Activated T-helper 1 cell treated with anti-CD3 and anti-CD28 coated beads, Interleukin-2, amount 50 U/mL, for 16 hours (primary cell): ENCODE measurements around the gene IL24.

Experiments used
- DNase-seq, 2 donors: peaks; one replicate each; pipeline ENCODE4 v3.0.0-alpha.2; 2020; ENCODE audit warnings: low read depth in 1 of 2, low spot score in 1 of 2

Gene IL24

DNA sequence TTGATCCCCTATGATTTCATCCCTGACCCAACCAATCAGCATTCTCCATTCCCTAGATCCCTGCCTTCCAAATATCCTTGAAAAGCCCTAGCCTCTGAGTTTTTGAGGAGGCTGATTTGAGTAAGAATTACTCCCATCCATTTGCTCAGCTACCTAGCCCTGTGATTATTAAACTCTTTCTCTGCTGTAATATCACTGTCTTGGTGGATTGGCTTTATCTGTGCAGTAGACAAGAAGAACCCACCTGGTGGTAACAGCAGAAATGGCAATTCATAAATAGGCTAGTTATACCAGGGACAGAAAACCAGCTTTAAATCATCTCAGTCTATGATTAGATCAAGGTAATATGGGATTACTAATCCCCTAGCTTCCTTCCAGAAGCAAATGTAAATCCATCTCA is 18.8 kb upstream of the IL24 start:
- no peak for DNase-seq

DNA sequence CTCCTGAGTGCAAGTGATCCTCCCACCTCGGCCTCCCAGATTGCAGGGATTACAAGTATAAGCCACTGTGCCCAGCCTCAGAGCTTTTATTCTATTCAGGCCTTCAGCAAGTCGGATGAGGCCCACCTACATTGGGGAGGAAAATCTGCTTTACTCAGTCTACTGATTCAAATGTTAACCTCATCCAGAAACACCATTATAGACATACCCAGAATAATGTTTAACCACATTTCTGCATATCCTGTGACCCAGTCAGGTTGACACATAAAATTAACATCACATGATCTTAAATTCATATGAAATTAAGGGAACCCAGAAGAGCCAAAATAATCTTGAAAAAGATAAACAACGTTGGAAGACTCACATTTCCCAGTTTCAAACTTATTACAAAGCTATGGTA is 16.9 kb upstream of the IL24 start:
- no peak for DNase-seq

DNA sequence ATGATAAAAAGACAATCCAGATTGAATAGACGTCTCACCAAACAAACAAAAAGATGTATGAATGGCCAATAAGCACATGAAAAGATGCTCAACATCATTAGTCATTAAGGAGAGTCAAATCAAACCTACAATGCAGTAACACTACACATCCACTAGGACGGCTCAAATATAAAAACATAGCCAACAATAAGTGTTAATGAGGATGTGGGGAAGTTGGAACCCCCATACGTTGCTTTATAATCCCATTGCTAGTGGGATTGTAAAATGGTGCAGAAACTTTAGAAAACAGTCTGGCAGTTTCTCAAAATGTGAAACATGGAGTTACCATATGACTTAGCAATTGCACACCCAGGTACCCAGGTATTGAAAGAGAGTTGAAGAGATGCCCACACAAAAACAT is 14.7 kb upstream of the IL24 start:
- DNase-seq, result no peak

DNA sequence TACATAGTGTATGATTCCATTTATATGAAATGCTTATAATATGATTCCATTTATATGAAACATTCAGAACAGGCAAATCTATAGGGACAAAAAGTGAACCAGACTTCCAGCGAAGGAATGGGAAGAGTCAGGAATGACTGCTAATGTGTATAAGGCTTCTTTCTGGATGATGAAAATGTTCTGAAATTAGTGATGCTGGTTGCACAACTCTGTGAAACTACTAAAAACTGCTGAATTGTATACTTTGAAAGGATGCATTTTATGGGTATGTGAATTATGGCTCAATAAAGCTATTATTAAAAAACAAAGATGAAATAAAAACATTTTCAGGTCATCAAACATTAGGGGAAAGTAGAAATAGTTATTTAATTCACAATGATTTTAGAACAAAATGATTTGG is 14.1 kb upstream of the IL24 start:
- no peak for DNase-seq

DNA sequence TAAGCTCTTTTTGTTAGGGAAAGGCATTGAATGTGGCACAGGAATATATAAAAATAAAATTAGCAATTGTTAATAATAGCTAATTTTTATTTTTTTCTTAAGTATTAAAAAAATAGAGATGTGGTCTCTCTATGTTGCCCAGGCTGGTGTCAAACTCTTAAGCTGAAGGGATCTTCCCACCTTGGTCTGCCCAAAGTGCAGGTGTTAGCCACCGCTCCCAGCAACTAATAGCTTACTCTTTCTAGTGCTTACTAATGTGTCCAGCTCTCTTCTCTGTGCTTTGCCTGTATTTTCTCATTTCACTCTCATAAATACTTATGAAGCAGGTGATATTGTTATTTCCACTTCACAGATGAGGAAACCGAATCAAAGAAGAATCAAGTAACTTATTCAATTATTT is 13.4 kb upstream of the IL24 start:
- DNase-seq, result no peak

DNA sequence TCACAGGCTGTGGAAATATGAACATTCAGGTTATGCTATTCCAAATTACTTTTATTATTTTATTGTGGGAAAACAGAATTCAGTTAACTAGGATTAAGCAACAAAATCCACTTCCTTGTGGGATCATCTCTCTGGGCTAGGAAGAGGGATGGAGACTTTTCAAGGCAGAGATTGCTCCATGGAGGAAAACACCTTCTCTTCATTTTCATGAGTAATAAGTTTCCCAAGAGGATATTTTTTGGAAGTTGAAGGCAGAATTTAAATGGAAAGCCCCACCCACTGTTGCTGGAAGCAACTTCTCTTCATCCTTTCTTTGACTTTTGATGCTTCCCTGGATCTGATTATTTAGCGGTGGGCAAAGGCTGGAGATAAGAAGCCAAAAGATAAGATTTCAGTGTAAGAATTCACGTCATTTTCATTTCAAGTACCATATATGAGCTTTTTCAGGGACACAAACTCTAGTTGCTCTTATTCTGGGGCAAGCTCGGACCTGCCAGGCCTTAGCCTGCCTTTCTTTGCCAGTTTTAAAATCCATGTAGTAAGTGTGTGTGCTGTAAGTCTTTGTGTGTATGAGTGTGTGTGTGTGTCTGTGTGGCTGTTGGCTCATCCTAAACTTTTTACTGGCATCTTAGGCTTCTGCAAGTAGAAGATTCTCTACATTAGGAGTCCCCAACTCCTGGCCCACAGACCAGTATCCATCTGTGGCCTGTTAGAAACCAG is 11.7 kb upstream of the IL24 start:
- no peak for DNase-seq

DNA sequence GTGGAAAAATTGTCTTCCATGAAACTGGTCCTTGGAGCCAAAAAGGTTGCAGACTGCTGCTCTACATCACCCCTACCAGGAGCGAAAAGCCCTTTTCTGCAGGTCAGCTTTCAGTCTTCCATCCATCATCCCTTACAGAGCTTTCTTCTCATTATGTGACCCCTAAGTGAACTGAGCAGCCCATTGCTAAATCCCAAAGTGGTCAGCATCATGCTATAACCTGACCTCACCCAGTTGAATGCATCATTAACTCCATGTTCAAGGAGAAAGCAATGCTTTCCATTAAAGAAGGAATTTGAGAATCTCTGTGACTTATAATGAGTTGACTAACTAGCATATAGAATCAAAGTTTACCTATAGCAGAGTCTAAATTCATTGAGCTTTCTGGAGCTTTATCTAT is 10.4 kb upstream of the IL24 start:
- no peak for DNase-seq

DNA sequence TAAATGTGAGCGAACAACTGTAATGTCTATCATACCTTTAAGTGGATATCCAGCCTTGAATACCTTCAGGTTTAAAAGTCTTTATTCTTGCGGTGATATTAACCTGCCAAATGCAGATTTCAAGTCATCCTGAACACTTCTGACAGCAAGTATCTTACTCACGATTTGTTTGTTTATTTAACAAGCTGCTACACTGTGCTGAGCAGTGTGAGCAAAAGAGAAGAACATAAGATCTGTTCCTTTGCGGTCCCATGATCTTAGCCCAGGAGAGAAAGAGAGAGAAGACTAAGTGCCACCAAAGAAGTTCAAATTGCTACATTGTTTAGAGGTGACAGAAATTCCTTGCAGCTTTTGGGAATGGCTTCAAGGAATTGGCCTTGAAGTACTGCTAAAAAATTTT is 9.5 kb upstream of the IL24 start:
- DNase-seq, result no peak

DNA sequence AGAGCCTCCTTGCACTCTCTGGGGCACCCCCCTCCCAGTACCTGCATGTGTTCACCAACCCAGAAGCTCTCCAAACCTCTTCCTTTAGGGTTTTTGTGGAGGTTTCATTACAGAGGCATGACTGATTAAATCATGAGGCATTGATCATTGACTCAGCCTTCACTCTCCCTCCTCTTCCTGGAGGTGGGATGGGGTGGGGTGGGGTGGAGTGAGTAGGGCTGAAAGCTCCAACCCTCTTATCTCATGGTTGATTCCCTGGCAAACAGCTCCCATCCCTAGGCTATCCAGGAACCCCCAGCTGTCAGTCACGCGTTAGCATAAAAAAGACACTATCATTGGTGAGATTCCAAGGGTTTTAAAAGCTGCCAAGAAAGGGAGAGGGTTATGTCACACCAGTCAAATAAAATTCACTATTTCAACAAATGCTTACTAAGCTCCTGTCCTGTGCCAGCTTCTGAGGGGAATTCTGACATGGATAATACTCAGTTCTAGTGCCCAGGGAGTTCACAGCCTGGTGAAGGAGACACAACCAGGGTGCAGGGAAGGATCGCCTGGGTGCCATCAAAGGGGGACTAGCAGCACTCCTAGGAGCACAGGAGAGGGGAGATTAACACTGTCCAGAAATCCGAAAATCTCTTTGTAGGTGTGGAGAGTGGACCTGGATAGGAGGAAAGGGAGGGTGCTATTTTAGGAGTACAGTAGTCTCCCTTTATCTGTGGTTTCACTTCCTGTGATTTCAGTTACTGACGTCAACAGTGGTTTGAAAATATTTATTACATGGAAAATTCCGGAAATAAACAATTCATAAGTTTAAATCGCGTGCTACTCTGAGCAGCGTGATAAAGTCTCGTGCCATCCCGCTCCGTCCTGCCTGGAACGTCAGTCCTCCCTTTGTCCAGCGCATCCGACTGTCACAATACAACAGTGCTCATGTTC is 6.8 kb upstream of the IL24 start:
- DNase-seq, result no peak

DNA sequence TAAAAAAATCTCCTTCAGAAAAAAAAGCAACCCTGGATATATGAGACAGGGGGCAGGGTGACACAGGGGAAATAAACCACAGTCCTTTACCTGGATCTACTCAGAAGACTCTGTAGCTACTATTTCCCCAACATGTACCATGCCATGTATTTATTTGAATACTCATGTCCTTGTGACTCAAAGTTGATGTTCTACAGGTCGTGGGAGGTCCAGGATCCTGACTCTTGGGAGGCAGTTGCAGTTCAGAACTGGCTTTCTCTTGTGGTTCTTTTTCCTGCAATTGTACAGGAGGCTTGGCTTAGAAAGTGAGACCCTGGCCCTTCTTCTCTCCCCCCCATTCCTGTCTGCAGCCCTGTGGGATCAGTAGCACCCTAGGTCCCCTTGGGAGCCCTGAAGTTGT is 5.8 kb upstream of the IL24 start:
- no peak for DNase-seq

DNA sequence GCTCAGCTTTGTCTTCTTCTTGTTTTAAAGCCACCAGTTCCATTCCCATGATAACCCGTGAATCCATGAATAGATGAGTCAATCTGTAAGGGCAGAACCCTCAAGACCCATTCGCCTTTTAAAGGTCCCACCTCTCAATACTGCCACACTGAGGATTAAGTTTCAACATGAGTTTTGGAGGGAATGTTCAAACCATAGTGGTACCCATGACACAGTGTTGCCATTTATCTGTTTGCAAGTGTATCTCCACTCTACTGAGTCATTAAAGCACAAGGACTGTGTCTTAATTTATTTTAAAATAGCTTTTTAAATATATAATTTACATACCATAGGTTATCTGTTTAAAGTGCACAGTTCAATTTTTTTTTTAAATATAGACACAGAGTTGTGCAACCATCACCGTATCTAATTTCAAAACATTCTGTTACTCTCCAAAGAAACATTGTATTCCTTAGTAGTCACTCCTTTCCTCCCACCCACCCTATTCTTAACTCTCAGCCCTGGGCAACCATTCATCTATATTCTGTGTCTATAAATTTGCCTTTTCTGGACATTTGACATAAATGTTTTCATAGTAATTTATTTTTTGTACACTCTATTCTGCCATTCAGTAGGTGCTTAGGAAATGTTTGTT is 4.8 kb upstream of the IL24 start:
- no peak for DNase-seq

DNA sequence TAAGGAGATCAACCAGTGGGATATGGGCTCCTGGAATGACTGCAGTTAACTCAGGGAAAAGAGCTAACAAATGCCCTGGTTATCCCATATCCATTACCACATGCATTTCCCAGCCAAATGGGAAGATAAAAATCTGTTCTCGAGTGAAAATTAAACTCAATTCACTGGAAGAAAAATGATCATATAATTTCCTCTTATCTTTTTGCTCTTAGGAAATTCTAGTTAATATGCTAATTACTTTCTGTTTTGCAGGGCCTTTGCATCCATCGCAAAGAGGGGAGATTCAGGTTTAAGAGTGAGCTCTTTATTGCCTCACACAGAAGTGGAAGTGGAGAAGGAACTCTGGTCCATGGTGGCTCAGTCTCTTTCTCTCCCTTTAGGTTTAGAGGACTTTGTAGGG is 3.9 kb upstream of the IL24 start:
- DNase-seq, result no peak

DNA sequence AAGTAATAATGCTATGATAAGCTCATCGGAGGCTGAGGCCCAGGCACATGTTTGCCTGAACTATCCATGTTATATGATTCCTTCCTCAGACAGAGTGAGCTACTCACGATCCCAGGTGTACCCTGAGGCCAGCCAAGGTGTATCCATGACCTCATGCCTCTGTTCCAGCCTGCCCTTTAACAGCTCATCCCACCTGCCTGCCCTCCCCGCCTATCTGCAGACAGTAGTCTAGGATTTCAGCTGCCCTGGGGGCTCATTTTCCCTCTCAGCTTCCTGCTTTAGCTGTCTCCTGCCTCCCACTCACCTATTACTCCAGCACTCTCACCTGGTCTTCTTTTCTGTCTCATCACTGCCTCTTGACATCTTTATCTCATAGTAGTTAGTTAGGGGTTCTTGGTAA is 1.9 kb upstream of the IL24 start:
- no peak for DNase-seq

DNA sequence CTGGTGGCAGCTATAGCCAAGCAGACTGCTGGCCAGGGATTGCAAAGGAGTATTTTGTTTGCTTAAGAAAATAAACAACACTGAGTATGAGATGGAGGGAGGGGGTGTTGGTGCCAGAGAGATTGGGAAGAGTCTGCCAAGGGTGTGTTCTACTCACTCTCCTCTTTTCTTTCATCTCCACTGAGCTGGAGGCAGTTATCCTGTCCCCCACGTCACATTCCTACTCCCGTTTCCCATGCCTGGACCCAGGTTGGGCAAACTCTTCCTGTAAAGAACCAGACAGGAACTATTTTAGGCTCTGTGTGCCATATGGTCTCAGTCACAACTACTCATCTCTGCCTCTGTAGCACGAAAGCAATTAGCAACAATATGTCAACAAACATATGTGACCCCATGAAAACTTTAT is 1.4 kb upstream of the IL24 start:
- no peak for DNase-seq

DNA sequence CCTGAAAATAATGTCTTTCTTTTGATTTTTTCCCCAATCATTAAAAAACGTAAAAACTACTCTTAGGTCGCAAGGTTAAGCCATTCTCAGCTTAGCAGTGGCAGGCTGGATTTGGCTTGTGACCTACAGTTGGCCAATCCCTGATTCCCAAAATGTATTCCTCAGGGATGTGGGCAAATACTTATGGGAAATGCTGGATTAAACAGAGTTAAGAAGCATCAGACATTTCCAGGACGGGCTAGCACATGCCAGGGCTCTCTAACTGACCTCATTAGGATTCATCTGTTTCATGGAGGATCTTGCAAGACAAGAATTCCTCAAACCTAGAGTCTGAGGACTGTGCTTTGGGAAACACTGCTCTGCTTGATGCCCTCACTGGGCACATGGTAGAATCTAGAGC is 982 bp upstream of the IL24 start:
- DNase-seq, result no peak

DNA sequence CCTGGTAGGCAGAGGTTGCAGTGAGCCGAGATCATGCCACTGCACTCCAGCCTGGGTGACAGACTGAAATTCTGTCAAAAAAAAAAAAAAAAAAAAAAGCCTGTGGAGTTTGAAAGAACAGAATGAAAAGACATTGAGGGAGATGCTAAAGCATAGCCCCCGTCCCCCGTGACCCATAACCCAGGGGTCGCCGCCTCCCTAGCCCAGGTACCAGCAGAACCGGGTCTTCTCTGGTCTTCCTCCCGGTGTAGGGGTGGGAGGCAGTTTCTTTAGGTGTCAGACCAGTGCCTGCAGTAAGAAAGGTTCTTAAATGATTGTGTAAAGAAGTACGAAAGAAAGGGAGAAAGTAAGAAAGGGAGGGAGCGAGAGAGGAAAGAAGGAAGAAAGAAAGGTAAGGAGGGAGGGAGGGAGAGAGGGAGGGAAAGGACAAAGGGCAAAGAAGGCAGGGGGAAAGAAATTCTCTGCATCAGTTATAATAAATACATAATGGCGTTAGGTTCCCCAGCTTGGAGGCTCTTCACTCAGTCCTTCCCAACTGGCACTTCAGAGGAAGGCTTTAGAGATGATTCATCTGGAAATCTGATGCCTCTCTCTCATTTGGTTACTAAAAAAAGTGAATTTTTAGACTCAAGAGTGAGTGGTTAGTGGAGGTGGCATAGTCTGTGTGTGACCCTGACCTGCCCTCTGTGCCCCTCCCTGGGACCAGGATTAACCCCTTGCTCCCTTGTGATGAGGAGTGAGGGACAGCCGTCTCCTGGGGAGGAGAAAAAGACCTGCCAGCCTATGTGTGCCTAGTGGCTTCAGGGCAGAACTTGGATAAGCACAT is 1.1 kb downstream of the IL24 start:
- no peak for DNase-seq

DNA sequence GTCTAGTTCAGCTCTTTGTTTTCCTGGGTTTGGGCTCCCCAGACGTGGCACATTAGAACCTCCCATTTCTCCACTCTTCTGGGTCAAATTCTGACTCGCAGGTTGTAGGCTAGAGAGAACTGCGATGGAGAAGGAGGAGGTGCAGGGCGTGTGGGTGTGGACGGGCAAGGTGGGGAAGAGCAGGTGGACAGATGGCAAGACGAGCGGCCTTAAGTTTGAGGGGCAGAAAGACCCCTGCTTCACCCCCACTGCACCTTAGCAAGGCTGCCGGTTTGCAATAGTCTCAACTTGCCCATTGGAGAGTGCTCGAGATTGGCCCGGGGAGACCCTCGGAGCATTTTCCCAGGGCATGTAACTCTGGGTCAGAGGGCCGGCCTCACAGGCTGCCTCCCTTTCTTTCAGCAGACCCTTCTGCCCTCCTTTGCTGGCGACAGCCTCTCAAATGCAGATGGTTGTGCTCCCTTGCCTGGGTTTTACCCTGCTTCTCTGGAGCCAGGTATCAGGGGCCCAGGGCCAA is 1.7 kb downstream of the IL24 start:
- DNase-seq, result no peak

DNA sequence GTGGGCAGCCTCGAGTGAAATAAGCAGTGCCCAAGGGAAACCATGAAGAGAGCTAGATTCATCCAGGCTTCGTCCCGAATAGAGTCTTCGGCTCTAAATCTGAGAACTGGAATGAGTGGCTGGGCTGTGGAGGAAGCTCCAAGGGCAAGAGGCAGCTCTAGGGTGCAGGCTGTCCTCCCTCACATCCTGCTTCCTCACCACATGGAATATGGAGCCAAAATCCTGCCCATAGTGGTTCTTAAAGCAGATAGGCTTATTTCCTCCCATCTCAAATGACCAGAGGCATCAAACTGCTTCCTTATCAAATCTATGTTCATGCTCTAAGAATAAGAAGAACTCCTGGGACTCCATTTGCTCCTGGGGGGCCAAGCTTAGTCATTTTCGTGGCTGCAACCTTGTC is 2.5 kb downstream of the IL24 start:
- DNase-seq, result no peak

DNA sequence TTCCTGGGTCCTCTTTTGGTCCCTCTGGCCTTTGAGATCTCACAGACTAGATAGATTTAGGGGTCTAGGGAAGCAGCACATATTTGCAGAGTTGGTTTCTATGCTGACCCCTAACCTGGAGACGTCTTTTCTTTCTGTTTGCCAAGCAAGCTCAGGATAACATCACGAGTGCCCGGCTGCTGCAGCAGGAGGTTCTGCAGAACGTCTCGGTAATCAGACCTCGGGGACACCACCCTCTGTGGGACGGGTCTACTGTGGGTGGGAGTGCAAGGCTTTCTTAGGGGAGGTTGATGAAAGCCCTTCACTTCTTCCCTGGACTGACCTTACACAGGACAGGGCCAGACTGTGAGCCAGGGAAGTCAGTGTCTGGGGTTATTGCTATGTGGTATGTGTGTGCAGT is 2.9 kb downstream of the IL24 start:
- DNase-seq, result no peak

DNA sequence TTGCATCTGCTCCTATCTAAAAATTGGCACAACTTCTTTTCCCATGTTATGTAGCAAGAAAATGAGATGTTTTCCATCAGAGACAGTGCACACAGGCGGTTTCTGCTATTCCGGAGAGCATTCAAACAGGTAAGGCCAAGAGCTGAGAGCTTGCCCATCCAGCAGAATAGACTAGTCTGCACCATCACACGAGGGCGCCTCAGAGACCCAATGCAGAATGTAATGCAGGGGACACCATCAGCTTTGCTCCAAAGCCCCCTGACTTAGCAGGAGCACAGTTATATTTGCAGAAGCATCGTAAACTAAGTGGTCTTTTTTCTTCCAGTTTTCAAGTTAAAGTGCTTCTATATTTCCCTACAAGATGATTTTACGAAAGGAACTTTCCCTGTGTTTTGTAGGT is 4.7 kb downstream of the IL24 start:
- no peak for DNase-seq

DNA sequence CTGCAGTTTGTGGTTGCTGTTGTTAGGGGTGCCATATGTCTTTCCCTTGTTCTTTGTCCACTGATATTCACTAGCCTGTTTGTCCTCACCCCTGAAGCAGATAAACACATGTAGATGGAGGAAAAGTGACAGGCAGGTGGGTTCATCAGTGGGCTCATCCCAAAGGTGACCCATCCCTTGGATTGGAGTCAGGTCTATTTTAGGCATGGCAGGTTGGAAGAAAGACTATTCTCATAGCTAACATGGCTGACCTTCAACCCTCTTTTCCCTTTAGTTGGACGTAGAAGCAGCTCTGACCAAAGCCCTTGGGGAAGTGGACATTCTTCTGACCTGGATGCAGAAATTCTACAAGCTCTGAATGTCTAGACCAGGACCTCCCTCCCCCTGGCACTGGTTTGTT is 5.5 kb downstream of the IL24 start:
- no peak for DNase-seq
